Measurements from ENCODE around the gene MYPOP.

The MYPOP gene

DNA sequence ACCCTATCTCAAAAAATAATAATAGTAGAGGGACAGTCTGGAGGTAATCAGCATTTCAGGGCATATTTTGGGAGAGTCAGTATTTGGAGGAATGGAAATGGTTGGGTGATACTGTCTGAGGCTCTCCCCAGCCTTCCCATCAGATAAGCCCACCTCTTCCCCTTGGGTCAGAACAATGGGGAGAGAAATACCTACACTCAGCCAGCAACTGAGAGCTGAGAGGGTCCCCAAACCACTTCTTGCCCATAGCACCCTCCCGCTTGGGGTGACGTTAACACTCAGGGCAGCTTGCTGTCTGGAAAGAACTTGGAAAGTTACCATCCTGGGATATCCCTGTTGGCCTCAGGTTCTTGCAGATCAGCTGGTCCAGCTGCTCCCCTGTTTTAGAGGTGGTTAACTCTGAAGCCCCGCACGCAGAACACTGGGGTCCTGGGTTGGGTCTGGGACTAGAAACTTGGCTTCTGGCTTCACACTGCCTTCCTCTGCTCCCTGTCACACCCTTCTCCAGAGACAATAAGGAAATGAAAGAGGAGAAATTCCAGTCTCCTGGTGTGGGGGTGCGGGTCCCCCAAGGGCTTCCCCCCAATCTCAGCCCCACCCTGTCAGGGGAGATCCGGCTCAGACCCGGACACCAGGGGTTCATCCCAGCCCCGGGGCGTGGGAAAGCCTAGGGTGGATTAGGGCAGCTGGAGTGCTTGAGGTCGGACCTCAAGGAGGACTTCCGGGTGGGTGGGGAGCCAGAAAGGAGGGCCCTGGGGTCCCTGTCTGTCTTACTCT is 35.8 kb downstream of the MYPOP start:
- no peaks in the 10 kb centered on the region for H3K27me3 ChIP-seq (ENCODE audit: insufficient read depth, low read length)
- H3K9me2 ChIP-seq (ENCODE audit: low read depth, low read length): no peaks in the 10 kb centered on the region
- H3K4me2 ChIP-seq (ENCODE audit: low read length): no peak overlapping the region
- peaks cover 7% of the 10 kb centered on the region; the same call in 1 of the 2 replicates for H3K79me2 ChIP-seq (ENCODE audit: insufficient read depth, low read length)
- H3K36me3 ChIP-seq (ENCODE audit: insufficient read depth, low read length): no peaks in the 10 kb centered on the region
- TF ChIP-seq EZH2 (IDR thresholded peaks at IDR 0.05; ENCODE audit: borderline replicate concordance, low read length): no peak
- TF ChIP-seq CTCF (IDR thresholded peaks at IDR 0.05; ENCODE audit: low read length): no peak
- H3K4me3 ChIP-seq (ENCODE audit: low read depth, low read length, poor library complexity, severe bottlenecking): no peak overlapping the region
- no peak overlapping the region for H3K9ac ChIP-seq (ENCODE audit: low read length)
- no peak overlapping the region for H3K27ac ChIP-seq (ENCODE audit: low read depth, low read length, poor library complexity, severe bottlenecking)
- no peak overlapping the region for H2AFZ ChIP-seq (ENCODE audit: low read length)
- no peaks in the 10 kb centered on the region for H4K20me1 ChIP-seq (ENCODE audit: insufficient read depth, low read length)
- 0 out of 2 replicates have a peak, but pooled peaks cover 3% of the 10 kb centered on the region for H3F3A ChIP-seq (ENCODE audit: insufficient read depth, low read length)
- no peaks in the 10 kb centered on the region for H3K9me3 ChIP-seq (ENCODE audit: low read length)
- H3K4me1 ChIP-seq (ENCODE audit: insufficient read depth, low read length, severe bottlenecking): peaks cover 22% of the 10 kb centered on the region

DNA sequence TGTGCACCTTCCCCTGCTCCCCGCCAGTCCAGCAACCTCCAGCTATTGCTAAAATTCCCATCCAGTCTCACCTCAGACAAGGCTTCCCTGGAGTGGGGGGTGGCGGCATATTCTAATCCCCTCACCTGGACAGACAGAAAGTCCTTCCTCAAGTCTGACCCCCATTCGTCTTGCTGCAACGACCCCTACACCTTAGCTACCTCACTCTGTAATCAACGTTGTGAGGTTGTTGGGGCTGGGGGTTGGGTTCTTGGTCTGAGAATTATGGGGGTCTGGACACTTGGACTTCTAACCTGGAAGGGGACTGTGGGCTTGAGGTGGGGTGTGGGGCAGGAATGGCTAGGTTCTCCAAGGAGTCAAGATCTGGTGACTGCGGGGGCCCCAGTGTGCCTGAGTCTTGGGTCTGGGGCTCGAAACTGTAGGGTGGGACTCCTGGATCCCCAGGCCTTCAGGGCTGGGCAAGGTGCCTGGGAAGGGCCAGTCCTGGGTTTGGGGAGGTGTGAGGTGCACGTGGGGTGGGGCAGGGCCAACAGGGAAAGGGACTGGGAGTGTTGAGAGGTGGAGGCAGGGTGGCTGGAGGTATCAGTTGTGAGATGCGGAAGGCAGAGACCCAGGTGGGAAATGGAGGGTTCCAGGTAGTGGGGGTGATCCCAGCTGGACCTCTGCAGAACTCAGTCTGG is 37.0 kb downstream of the MYPOP start:
- no peak overlapping the region for H2AFZ ChIP-seq (ENCODE audit: low read length)
- H3K9me2 ChIP-seq (ENCODE audit: low read depth, low read length): no peaks in the 10 kb centered on the region
- H3K27ac ChIP-seq (ENCODE audit: low read depth, low read length, poor library complexity, severe bottlenecking): no peak overlapping the region
- no peaks in the 10 kb centered on the region for H4K20me1 ChIP-seq (ENCODE audit: insufficient read depth, low read length)
- peaks cover 32% of the 10 kb centered on the region for H3K4me1 ChIP-seq (ENCODE audit: insufficient read depth, low read length, severe bottlenecking)
- no peak overlapping the region for H3K4me3 ChIP-seq (ENCODE audit: low read depth, low read length, poor library complexity, severe bottlenecking)
- H3K9me3 ChIP-seq (ENCODE audit: low read length): no peaks in the 10 kb centered on the region
- no peaks in the 10 kb centered on the region for H3K36me3 ChIP-seq (ENCODE audit: insufficient read depth, low read length)
- no peaks in the 10 kb centered on the region for H3K27me3 ChIP-seq (ENCODE audit: insufficient read depth, low read length)
- no peak overlapping the region for H3K4me2 ChIP-seq (ENCODE audit: low read length)
- TF ChIP-seq CTCF (IDR thresholded peaks at IDR 0.05; ENCODE audit: low read length) (no peak), EZH2 (IDR thresholded peaks at IDR 0.05; ENCODE audit: borderline replicate concordance, low read length) (no peak)
- peaks cover 13% of the 10 kb centered on the region; the same call in 1 of the 2 replicates for H3K79me2 ChIP-seq (ENCODE audit: insufficient read depth, low read length)
- 0 out of 2 replicates have a peak, but pooled peaks cover 3% of the 10 kb centered on the region for H3F3A ChIP-seq (ENCODE audit: insufficient read depth, low read length)
- H3K9ac ChIP-seq (ENCODE audit: low read length): no peak overlapping the region

DNA sequence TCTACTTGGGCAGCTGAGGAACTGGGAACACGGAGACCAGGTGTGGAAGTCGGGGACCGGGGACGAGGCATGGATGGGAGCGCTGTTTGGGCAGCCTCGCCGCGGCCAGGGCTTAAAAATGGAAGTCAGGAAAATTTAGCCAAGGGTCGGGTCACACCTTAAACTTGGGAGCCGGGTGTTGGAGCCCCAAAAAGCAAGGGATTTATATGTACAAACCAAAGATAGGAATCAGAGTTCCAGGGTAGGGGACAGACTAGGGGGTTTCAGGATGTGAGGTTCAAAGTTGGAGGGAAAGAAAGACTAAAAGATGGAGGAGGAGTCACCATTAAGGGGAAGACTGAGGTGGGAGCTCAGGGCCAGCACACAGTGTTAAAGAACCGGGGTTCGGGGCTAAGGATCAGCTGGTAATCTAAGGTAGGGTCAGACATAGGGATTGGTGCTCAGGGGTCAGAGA is 37.8 kb downstream of the MYPOP start:
- no peaks in the 10 kb centered on the region for H3K27me3 ChIP-seq (ENCODE audit: insufficient read depth, low read length)
- no peak for TF ChIP-seq CTCF (IDR thresholded peaks at IDR 0.05; ENCODE audit: low read length)
- TF ChIP-seq EZH2 (IDR thresholded peaks at IDR 0.05; ENCODE audit: borderline replicate concordance, low read length): no peak
- H3F3A ChIP-seq (ENCODE audit: insufficient read depth, low read length): 0 out of 2 replicates have a peak, but pooled peaks cover 3% of the 10 kb centered on the region
- peaks cover 32% of the 10 kb centered on the region for H3K4me1 ChIP-seq (ENCODE audit: insufficient read depth, low read length, severe bottlenecking)
- no peak overlapping the region for H3K9ac ChIP-seq (ENCODE audit: low read length)
- peak overlapping the region; percentile 89 for H3K4me2 ChIP-seq (ENCODE audit: low read length)
- no peaks in the 10 kb centered on the region for H3K9me2 ChIP-seq (ENCODE audit: low read depth, low read length)
- H3K4me3 ChIP-seq (ENCODE audit: low read depth, low read length, poor library complexity, severe bottlenecking): peak overlapping the region; percentile 94
- no peaks in the 10 kb centered on the region for H4K20me1 ChIP-seq (ENCODE audit: insufficient read depth, low read length)
- no peak overlapping the region for H3K27ac ChIP-seq (ENCODE audit: low read depth, low read length, poor library complexity, severe bottlenecking)
- H3K36me3 ChIP-seq (ENCODE audit: insufficient read depth, low read length): peaks cover 6% of the 10 kb centered on the region
- H3K9me3 ChIP-seq (ENCODE audit: low read length): no peaks in the 10 kb centered on the region
- no peak overlapping the region for H2AFZ ChIP-seq (ENCODE audit: low read length)
- peaks cover 13% of the 10 kb centered on the region; the same call in 1 of the 2 replicates for H3K79me2 ChIP-seq (ENCODE audit: insufficient read depth, low read length)

Data from OCI-LY1 (cell line).